Smooth muscle cell of the brain vasculature (primary cell): ENCODE measurements around the gene EMC1.
"Not testable (repeated sequence)": the region's sequence is repeated elsewhere in the genome, so short reads cannot be mapped to it uniquely, and the experiment has no call there.

Experiments used
- DNase-seq: peaks from one replicate; pipeline ENCODE4 v3.0.0-alpha.2; 2012; ENCODE audit warnings: low read depth, low spot score

EMC1 gene

GRCh38 chr1:19190468-19190867, 60.9 kb downstream of the EMC1 start:
- DNase-seq, result no peak

- DNase-seq, result no peak
Measured at GRCh38 chr1:19189270-19189669, 62.1 kb downstream of the EMC1 start.

GRCh38 chr1:19187852-19188251, 63.5 kb downstream of the EMC1 start:
- DNase-seq, result no peak

GRCh38 chr1:19186001-19186400, 65.3 kb downstream of the EMC1 start:
- DNase-seq, result no peak

- no peak for DNase-seq
Measured at GRCh38 chr1:19182223-19182622, 69.1 kb downstream of the EMC1 start.

GRCh38 chr1:19180265-19180657, 71.1 kb downstream of the EMC1 start:
- DNase-seq, result not testable (repeated sequence)

GRCh38 chr1:19179597-19180264, 71.6 kb downstream of the EMC1 start:
- DNase-seq, result no peak

GRCh38 chr1:19178734-19179398, 72.5 kb downstream of the EMC1 start:
- no peak for DNase-seq

GRCh38 chr1:19177811-19178210, 73.5 kb downstream of the EMC1 start:
- DNase-seq, result no peak

GRCh38 chr1:19169642-19170041, 81.7 kb downstream of the EMC1 start:
- DNase-seq, result no peak

- no peak for DNase-seq
Measured at GRCh38 chr1:19167140-19167539, 84.2 kb downstream of the EMC1 start.

GRCh38 chr1:19166066-19166465, 85.3 kb downstream of the EMC1 start:
- no peak for DNase-seq
